ENCODE measurements around the gene GYPB. TPM values are rescaled to one million over a fixed set of nuclear protein-coding genes. Genes with fewer than 3 reads are reported as not detected.
A peak's percentile ranks its signal among the peaks of the same experiment; 100 is the strongest.
"Not testable (repeated sequence)": the region's sequence is repeated elsewhere in the genome, so short reads cannot be mapped to it uniquely, and the experiment has no call there.

The GYPB gene
- total RNA-seq, 2 experiments from 2014 or later = not detected

- POLR2A ChIA-PET = no interaction called here
- no peaks in the 10 kb centered on the region for H3K4me1 Mint-ChIP-seq (ENCODE audit: low read depth)
- no peaks in the 10 kb centered on the region for H3K36me3 Mint-ChIP-seq (ENCODE audit: low read depth)
Observed at GRCh38 chr4:144014808-144015207, 4.4 kb downstream of the GYPB start.

GRCh38 chr4:144008602-144009001 lies 10.6 kb downstream of the GYPB start:
- H3K36me3 Mint-ChIP-seq (ENCODE audit: low read depth); H3K4me3 Mint-ChIP-seq; H3K4me1 Mint-ChIP-seq (ENCODE audit: low read depth); intact Hi-C loops (cut with micrococcal nuclease); DNase-seq; POLR2A ChIA-PET; H3K27ac Mint-ChIP-seq; ATAC-seq; H3K27me3 Mint-ChIP-seq; CTCF ChIA-PET; H3K9me3 Mint-ChIP-seq: not testable (repeated sequence)

More at GRCh38 chr4:144014808-144015207, 4.4 kb downstream of the GYPB start:
- CTCF ChIA-PET = no interaction called here
- ATAC-seq (no peak), DNase-seq (no peak)
- Mint-ChIP-seq H3K27me3 (no peaks in the 10 kb centered on the region), H3K4me3 (no peak overlapping the region), H3K27ac (no peak overlapping the region), H3K9me3 (no peaks in the 10 kb centered on the region)
- intact Hi-C loops (cut with micrococcal nuclease) = no loop called here
- no peak for TF ChIP-seq CTCF (IDR thresholded peaks at IDR 0.05)

- H3K4me1 Mint-ChIP-seq (ENCODE audit: low read depth); H3K4me3 Mint-ChIP-seq; H3K27ac Mint-ChIP-seq; DNase-seq; intact Hi-C loops (cut with micrococcal nuclease); ATAC-seq; H3K36me3 Mint-ChIP-seq (ENCODE audit: low read depth); CTCF ChIA-PET; H3K27me3 Mint-ChIP-seq; POLR2A ChIA-PET; H3K9me3 Mint-ChIP-seq: not testable (repeated sequence)
Observed at GRCh38 chr4:144007960-144008359, 11.2 kb downstream of the GYPB start.

- H3K27ac Mint-ChIP-seq; POLR2A ChIA-PET; H3K27me3 Mint-ChIP-seq; H3K36me3 Mint-ChIP-seq (ENCODE audit: low read depth); H3K9me3 Mint-ChIP-seq; H3K4me3 Mint-ChIP-seq; H3K4me1 Mint-ChIP-seq (ENCODE audit: low read depth); ATAC-seq; DNase-seq; CTCF ChIA-PET; intact Hi-C loops (cut with micrococcal nuclease): not testable (repeated sequence)
Observed at GRCh38 chr4:144006200-144006803, 12.9 kb downstream of the GYPB start.

- ATAC-seq, H3K4me3 Mint-ChIP-seq: not testable (repeated sequence)
Observed at GRCh38 chr4:144005558-144005953, 13.6 kb downstream of the GYPB start.

GRCh38 chr4:144004868-144005557 lies 14.2 kb downstream of the GYPB start:
- H3K27ac Mint-ChIP-seq; DNase-seq; H3K9me3 Mint-ChIP-seq; intact Hi-C loops (cut with micrococcal nuclease); H3K4me3 Mint-ChIP-seq; POLR2A ChIA-PET; H3K27me3 Mint-ChIP-seq; ATAC-seq; H3K4me1 Mint-ChIP-seq (ENCODE audit: low read depth); H3K36me3 Mint-ChIP-seq (ENCODE audit: low read depth): not testable (repeated sequence)
- CTCF ChIA-PET = interaction anchor here (0.6 kb wide), 1 partner anchor 724 kb away, joined by 3 read pairs; no protein-coding TSS in a partner anchor

More at GRCh38 chr4:144005558-144005953, 13.6 kb downstream of the GYPB start:
- H3K27me3 Mint-ChIP-seq; DNase-seq; intact Hi-C loops (cut with micrococcal nuclease); H3K4me1 Mint-ChIP-seq (ENCODE audit: low read depth); H3K9me3 Mint-ChIP-seq; H3K36me3 Mint-ChIP-seq (ENCODE audit: low read depth); H3K27ac Mint-ChIP-seq; CTCF ChIA-PET; POLR2A ChIA-PET: not testable (repeated sequence)

- ATAC-seq; intact Hi-C loops (cut with micrococcal nuclease); H3K4me1 Mint-ChIP-seq (ENCODE audit: low read depth); H3K36me3 Mint-ChIP-seq (ENCODE audit: low read depth); POLR2A ChIA-PET; H3K9me3 Mint-ChIP-seq; CTCF ChIA-PET; H3K27ac Mint-ChIP-seq; H3K4me3 Mint-ChIP-seq; DNase-seq; H3K27me3 Mint-ChIP-seq: not testable (repeated sequence)
Observed at GRCh38 chr4:144003890-144004265, 15.3 kb downstream of the GYPB start.

GRCh38 chr4:144003205-144003889 lies 15.8 kb downstream of the GYPB start:
- CTCF ChIA-PET; H3K27ac Mint-ChIP-seq; DNase-seq; H3K4me3 Mint-ChIP-seq; H3K4me1 Mint-ChIP-seq (ENCODE audit: low read depth); H3K36me3 Mint-ChIP-seq (ENCODE audit: low read depth); ATAC-seq; POLR2A ChIA-PET; H3K27me3 Mint-ChIP-seq; intact Hi-C loops (cut with micrococcal nuclease); H3K9me3 Mint-ChIP-seq: not testable (repeated sequence)

- POLR2A ChIA-PET; DNase-seq; intact Hi-C loops (cut with micrococcal nuclease); H3K4me3 Mint-ChIP-seq; H3K36me3 Mint-ChIP-seq (ENCODE audit: low read depth); ATAC-seq; H3K27ac Mint-ChIP-seq; CTCF ChIA-PET; H3K27me3 Mint-ChIP-seq; H3K4me1 Mint-ChIP-seq (ENCODE audit: low read depth); H3K9me3 Mint-ChIP-seq: not testable (repeated sequence)
Observed at GRCh38 chr4:144000331-144000995, 18.7 kb downstream of the GYPB start.

GRCh38 chr4:143996193-143996592 lies 23.0 kb downstream of the GYPB start:
- H3K27ac Mint-ChIP-seq; ATAC-seq; intact Hi-C loops (cut with micrococcal nuclease); H3K36me3 Mint-ChIP-seq (ENCODE audit: low read depth); H3K9me3 Mint-ChIP-seq; H3K27me3 Mint-ChIP-seq; H3K4me3 Mint-ChIP-seq; CTCF ChIA-PET; DNase-seq; H3K4me1 Mint-ChIP-seq (ENCODE audit: low read depth); POLR2A ChIA-PET: not testable (repeated sequence)

GRCh38 chr4:143991761-143992160 lies 27.4 kb downstream of the GYPB start:
- H3K9me3 Mint-ChIP-seq; H3K27me3 Mint-ChIP-seq; CTCF ChIA-PET; POLR2A ChIA-PET; DNase-seq; H3K36me3 Mint-ChIP-seq (ENCODE audit: low read depth); H3K4me1 Mint-ChIP-seq (ENCODE audit: low read depth); intact Hi-C loops (cut with micrococcal nuclease); H3K27ac Mint-ChIP-seq; H3K4me3 Mint-ChIP-seq: not testable (repeated sequence)
- ATAC-seq = peak; percentile 24

Data from activated CD8-positive, alpha-beta T cell treated with anti-CD3 and anti-CD28 coated beads for 36 hours (primary cell).